Psoas muscle (tissue), 8 donors: ENCODE measurements around the gene PRIM2. TPM values are rescaled to one million over a fixed set of nuclear protein-coding genes. Genes with fewer than 3 reads are reported as not detected.
"Not testable (repeated sequence)": the region's sequence is repeated elsewhere in the genome, so short reads cannot be mapped to it uniquely, and the experiment has no call there.

ENCODE experiments used
- ATAC-seq, 4 donors: fragments of 200-7000 bp; cut with Tn5 transposase; one replicate each; pipeline ENCODE4 v1.9.1; 2020; ENCODE audit warnings: moderate library complexity in 3 of 4, mild to moderate bottlenecking in 2 of 4
- DNase-seq, 2 donors: peaks; one replicate each; pipeline ENCODE4 v3.0.0-alpha.2; 2020
- H3K27ac ChIP-seq: fragments of 200-600 bp; one replicate; pipeline ENCODE4 v1.8.0; 2022
- H3K27me3 ChIP-seq, 3 donors: fragments of 200-600 bp in 1 of 3; one replicate each; pipeline versions ENCODE4 v1.6.1 to v1.8.0; 2013 to 2022; ENCODE audit warnings: low read length in 2 of 3, mild to moderate bottlenecking in 2 of 3, moderate library complexity in 1 of 3; ENCODE audit not compliant: insufficient read depth in 3 of 3
- H3K36me3 ChIP-seq, 2 donors: fragments of 200-600 bp in 1 of 2; one replicate each; pipeline versions ENCODE4 v1.6.1 to v1.8.0; 2013 to 2022; ENCODE audit warnings: low read depth in 1 of 2, mild to moderate bottlenecking in 1 of 2, moderate library complexity in 1 of 2; ENCODE audit not compliant: insufficient read depth in 1 of 2
- H3K4me1 ChIP-seq: fragments of 200-600 bp; one replicate; pipeline ENCODE4 v1.8.0; 2022
- H3K4me3 ChIP-seq: fragments of 200-600 bp; one replicate; pipeline ENCODE4 v1.8.0; 2022; ENCODE audit warnings: mild to moderate bottlenecking
- H3K9me3 ChIP-seq: fragments of 200-600 bp; one replicate; pipeline ENCODE4 v1.8.0; 2022
- WGBS, 3 donors: extraction: QIAGEN DNeasy Blood & Tissue Kit; methylation state at CpG; one replicate each; pipeline versions ENCODE4 v1.1.6 to v1.1.7; 2013; 5-methylcytosine and 5-hydroxymethylcytosine counted together
- intact Hi-C, 2 donors: fragments of 100-400 bp; cut with DNase I; formaldehyde crosslinking; loops; one replicate each; pipeline versions ENCODE4 v1.11.0 to v1.14.2; 2022
- polyA plus RNA-seq, 3 donors: library from polyadenylated mRNA; stranded (reverse); fragments of 200-250 nt; gene quantifications; one replicate each; pipeline ENCODE4 v1.2.3, GENCODE V29; 2013
- total RNA-seq, 4 donors: library from RNA; stranded (reverse); fragmentation: NEBNext Ultra II Directional in 2 of 4; extraction: Animal tissue kit (Norgen Biotek cat#: 25700) in 2 of 4; gene quantifications; one replicate each; pipeline versions ENCODE4 v1.2.1 to v1.2.4, GENCODE V29; 2021 to 2023
- donor health status: healthy with polysubstance abuse.
- donor health status: DM: no; HTN: no; CAD: no; lungs with moderate emphysema.
- donor health status: Bipolar disorder and iron deficiency.
- donor health status: healthy.
- donor health status: DM: yes; HTN: yes; CAD: no.
- donor health status: DM: no; HTN: no; CAD: no.
- donor health status: DM: no; HTN: no; CAD: no.
- donor health status: DM: yes; HTN: yes; CAD: no.

Gene PRIM2
- total and polyA plus RNA-seq, 7 donors = 1.7 to 5.9 (median 2.5) TPM

DNA sequence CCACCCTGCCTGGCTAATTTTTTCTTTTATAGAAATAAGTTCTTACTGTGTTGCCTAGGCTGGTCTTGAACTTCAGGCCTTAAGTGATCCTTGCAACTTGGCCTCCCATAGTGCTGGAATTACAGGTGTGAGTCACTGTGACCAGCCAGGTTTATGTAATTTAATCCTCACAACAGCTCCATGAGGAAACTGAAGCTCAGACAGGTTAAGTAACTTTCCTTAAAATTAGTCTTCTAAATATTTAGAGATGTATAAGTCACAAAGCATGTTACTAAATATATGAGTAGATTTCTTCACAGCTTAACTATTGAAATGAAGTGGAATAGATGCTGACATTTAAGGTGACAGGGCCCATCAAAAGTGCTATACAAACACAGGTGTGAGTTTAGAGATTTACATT is 30.2 kb downstream of the PRIM2 start:
- H3K4me3 ChIP-seq, H3K36me3 ChIP-seq, intact Hi-C loops, DNase-seq, H3K9me3 ChIP-seq, H3K27me3 ChIP-seq, H3K27ac ChIP-seq, H3K4me1 ChIP-seq: not testable (repeated sequence)
- ATAC-seq = peak in 1 of 4 donors; percentile 41

DNA sequence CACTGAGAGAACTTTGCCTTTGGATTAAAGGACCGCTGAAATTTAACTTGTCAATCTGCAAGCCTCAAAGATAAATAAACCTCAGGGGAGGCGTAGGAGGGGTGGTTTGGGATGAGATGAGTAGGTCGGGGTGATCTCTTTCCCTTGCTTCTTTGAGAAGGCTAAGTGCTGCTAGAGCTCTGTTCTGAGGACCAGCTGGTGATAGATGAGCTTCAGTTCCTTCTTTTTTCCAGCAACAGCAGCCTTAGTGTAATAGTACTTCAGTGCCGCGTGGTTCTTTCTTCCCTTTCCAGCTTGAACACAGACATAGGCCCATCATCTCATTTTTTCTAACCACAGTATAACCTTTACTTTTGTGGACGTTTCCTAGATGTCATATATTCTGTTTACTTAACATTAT is 33.0 kb downstream of the PRIM2 start:
- 72 to 80% (median 75%) methylated on average over 6 of the region's 6 CpGs for WGBS, 3 donors
- H3K4me1 ChIP-seq, ATAC-seq, H3K36me3 ChIP-seq, H3K4me3 ChIP-seq, DNase-seq, H3K27me3 ChIP-seq, intact Hi-C loops, H3K27ac ChIP-seq, H3K9me3 ChIP-seq: not testable (repeated sequence)

DNA sequence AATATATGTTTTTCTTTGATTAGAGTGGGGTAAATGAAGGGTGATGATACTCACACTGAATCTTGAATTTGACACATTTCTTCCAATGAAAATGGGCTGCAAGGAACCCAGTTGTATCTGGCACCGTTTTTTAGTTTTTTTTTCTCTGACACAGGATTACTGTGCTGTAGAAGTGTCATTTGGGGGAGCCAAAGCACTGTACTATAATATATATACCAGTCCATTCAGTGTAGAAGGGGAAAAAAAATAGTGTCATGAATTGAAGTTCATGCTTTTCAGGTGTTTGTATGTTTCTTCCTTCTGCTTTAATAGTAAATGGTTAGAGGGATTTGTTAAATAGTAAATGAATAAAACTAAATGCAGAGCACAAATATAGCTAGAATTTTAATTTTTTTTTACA is 35.2 kb downstream of the PRIM2 start:
- H3K9me3 ChIP-seq, H3K27me3 ChIP-seq, intact Hi-C loops, H3K27ac ChIP-seq, ATAC-seq, H3K4me3 ChIP-seq, H3K36me3 ChIP-seq, DNase-seq, H3K4me1 ChIP-seq: not testable (repeated sequence)
- WGBS, 3 donors = 43 to 71% (median 54%) methylated on average over 1 of the region's 1 CpG

DNA sequence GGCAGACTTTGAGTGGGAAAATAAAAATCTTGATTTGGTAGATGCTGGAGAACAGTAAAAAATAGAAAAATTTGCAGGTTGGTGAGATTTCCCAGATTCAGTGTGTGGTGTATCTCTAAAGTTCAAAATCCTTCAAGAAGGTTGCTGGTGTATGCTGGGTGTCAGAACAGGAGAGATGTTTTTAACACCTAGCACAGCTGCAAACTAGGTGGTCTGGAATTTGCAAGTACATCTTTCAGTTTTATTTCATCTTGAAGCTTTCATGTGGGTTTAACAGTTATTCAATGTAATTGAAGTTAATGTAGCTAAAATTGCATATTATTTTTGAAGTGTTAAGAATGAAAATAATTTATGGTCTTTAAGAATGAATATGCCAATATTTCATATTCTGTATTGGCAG is 40.9 kb downstream of the PRIM2 start:
- ATAC-seq, H3K27me3 ChIP-seq, H3K36me3 ChIP-seq, H3K4me3 ChIP-seq, intact Hi-C loops, H3K9me3 ChIP-seq, H3K27ac ChIP-seq, DNase-seq, H3K4me1 ChIP-seq: not testable (repeated sequence)

DNA sequence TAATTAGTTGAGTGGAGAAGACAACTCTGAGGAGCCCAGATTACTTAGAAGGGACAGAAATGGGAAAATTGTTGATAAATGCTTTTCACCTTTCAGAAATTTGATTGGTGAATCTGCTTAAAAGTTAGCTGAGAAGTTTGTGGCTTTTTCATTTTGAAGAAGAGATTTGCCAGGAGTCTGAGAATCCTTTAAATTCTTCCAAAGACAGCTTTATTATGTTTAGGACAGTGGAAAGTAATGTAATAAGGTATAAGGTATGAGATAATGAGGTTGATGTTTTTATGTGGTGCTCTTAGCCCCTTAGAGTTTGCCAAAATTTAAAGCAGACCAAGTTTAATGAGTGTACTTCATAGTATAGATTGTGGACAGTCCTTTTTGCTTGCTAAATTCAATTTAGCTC is 42.3 kb downstream of the PRIM2 start:
- intact Hi-C loops, H3K27me3 ChIP-seq, DNase-seq, H3K4me1 ChIP-seq, H3K27ac ChIP-seq, H3K4me3 ChIP-seq, ATAC-seq, H3K9me3 ChIP-seq, H3K36me3 ChIP-seq: not testable (repeated sequence)

DNA sequence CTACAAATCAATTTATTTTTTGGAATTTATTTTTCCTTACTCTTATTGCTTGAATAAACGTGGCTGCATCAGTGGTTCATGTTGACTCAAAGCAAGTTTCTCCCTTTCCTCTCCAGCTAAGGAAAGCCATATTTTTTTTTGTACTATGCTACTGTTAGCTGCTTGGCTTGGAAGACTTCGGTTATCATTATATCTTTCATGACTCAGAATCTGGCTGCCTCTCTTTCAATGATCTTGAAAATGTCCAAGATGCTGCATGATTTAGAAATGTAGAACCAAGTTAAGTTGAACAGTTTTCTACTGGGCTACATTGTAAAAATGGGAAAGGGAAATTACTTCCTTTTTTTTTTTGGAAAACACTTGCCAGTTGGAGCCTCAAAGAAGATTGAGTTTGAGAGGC is 44.9 kb downstream of the PRIM2 start:
- H3K36me3 ChIP-seq, ATAC-seq, H3K27me3 ChIP-seq, H3K4me3 ChIP-seq, H3K27ac ChIP-seq, H3K9me3 ChIP-seq, H3K4me1 ChIP-seq, DNase-seq, intact Hi-C loops: not testable (repeated sequence)
- WGBS, 3 donors = 82 to 86% (median 84%) methylated on average over 2 of the region's 2 CpGs

DNA sequence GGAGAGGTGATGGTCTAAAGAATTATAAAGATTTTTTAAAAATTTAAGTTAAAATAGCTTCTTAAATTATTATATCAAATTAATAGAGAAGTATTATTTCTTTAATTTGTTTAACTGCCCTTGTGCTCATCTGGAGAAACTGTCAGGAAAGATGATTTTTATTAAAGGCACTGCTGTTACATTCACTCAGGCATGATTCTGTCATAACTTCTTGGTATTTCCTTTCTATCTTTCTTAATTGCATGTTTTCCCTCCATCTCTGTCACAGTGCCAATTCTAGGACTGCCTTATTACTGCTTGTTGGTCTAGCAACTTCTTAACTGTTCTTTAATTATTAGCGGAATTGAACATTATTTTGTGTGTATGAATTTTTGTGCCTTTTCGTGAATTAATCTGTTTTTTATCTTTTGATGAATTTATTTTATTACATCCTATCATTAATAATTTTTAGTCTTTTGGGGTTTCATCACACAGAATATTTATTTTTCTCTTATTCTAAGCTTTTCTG is 47.7 kb downstream of the PRIM2 start:
- H3K36me3 ChIP-seq, intact Hi-C loops, DNase-seq, H3K4me1 ChIP-seq, H3K27me3 ChIP-seq, H3K27ac ChIP-seq, H3K9me3 ChIP-seq, ATAC-seq, H3K4me3 ChIP-seq: not testable (repeated sequence)
- 98 to 100% (median 99%) methylated on average over 2 of the region's 2 CpGs for WGBS, 3 donors

DNA sequence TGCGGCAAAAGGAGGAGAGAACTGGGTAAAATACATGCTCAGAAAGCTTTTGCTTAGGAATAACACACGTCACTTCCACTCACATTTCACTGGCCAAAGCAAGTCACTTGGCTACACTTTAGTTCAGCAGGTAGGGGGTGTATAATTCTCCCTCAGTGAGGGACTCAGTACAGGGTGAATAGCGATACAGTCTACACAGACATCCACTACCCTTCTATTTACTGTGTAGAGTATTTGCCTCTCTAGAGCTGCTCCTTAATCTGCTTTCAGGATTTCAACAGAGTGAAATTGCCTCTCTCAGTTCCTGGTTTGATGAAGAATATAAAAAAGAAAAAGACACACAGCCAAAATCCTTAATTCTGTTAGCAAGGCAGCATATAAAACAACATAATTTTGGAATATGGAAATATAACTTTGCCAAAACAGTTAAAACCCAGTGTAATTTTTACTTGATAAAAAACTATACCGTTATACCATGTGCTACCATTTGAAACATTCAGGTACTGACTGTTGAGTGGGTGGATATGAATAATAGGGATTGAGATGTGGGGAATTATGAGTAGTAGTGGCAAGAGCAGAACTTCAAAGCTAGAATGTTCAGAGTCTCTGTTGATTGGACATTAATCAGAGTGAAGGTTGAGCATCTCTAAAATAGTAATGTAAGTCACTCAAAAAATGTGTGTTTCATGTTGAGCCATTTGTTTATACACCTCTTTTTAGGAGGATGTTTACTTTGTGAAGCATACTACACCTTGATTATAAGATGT is 51.7 kb downstream of the PRIM2 start:
- H3K27me3 ChIP-seq, ATAC-seq, H3K27ac ChIP-seq, DNase-seq, H3K36me3 ChIP-seq, H3K9me3 ChIP-seq, intact Hi-C loops, H3K4me1 ChIP-seq, H3K4me3 ChIP-seq: not testable (repeated sequence)
- WGBS, 3 donors = 94 to 95% (median 95%) methylated on average over 4 of the region's 4 CpGs

DNA sequence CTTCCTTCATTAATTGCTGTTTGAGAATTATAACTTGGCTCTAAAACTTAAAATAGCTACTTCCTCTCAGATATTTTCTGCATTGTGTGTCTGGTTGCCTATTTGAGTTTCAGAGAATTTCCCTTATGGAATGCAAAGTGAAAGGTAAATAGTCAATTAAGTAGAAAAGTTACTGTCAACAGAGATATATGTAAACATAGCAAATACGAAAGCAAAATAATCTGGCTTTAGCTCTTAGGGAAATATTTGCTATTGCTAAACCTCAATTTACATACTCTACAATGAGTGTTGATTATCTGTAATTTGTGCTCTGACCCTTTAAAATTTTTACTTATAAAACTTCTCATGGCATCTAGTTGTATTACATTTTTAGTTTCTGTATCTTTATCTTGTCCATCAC is 54.3 kb downstream of the PRIM2 start:
- DNase-seq, H3K4me3 ChIP-seq, H3K9me3 ChIP-seq, intact Hi-C loops, H3K4me1 ChIP-seq, H3K36me3 ChIP-seq, H3K27me3 ChIP-seq, H3K27ac ChIP-seq, ATAC-seq: not testable (repeated sequence)
- WGBS, 3 donors = 90 to 97% (median 91%) methylated on average over 1 of the region's 1 CpG

DNA sequence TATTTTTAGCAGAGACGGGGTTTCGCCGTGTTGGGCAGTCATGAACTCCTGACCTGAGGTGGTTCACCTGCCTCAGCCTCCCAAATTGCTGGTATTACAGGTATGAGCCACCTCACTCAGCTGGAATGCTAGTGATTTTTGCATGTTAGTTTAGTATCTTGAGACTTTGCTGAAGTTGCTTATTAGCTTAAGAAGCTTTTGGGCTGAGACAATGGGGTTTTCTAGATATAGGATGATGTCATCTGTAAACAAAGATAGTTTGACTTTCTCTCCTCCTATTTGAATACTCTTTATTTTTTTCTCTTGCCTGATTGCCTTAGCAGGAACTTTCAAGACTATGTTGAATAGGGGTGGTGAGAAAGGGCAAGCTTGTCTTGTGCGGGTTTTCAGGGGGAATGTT is 57.3 kb downstream of the PRIM2 start:
- H3K4me3 ChIP-seq, H3K36me3 ChIP-seq, H3K4me1 ChIP-seq, H3K27me3 ChIP-seq, H3K9me3 ChIP-seq, DNase-seq, intact Hi-C loops, H3K27ac ChIP-seq, ATAC-seq: not testable (repeated sequence)
- 96 to 100% (median 98%) methylated on average over 4 of the region's 4 CpGs for WGBS, 3 donors

DNA sequence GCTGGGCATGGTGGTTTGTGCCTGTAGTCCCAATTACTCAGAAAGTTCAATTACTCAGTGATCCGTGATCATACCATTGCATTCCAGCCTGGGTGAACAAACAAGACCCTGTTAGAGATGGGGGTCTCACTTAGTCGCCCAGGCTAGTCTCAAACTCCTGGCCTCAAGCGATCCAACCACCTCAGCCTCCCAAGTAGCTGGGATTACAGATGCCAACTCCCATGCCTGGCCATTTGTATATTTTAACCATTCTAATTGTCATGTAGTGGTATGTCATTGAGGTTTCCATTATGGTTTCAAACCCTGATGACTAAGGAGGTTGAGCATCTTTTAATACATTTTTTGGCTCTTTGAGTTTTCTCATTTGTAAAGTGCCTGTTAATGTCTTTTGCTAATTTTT is 58.7 kb downstream of the PRIM2 start:
- WGBS, 3 donors = 78 to 99% (median 96%) methylated on average over 3 of the region's 3 CpGs
- intact Hi-C loops, H3K36me3 ChIP-seq: not testable (repeated sequence)

More for the DNA sequence above, 58.7 kb downstream of the PRIM2 start:
- H3K9me3 ChIP-seq, H3K27ac ChIP-seq, ATAC-seq, H3K4me3 ChIP-seq, H3K27me3 ChIP-seq, H3K4me1 ChIP-seq, DNase-seq: not testable (repeated sequence)
